WERI-Rb-1 (cell line): ENCODE data around the gene SULT1C4.

Experiments
- DNase-seq: peaks from one replicate; pipeline ENCODE4 v3.0.0-alpha.2; 2020
- H3K27ac ChIP-seq: fragments of 250-450 bp; sonication (Bioruptor Pico); 2 replicates; pipeline ENCODE4 v1.5.1; 2020; ENCODE audit warnings: mild to moderate bottlenecking, moderate library complexity
- H3K27me3 ChIP-seq: fragments of 250-450 bp; sonication (Bioruptor Pico); 2 replicates; pipeline ENCODE4 v1.5.1; 2021; ENCODE audit warnings: mild to moderate bottlenecking, low read depth, moderate library complexity; ENCODE audit not compliant: insufficient read depth, severe bottlenecking
- H3K36me3 ChIP-seq: fragments of 250-450 bp; sonication (Bioruptor Pico); 2 replicates; pipeline ENCODE4 v1.5.1; 2020; ENCODE audit warnings: mild to moderate bottlenecking, moderate library complexity
- H3K4me3 ChIP-seq: 2 replicates; pipeline ENCODE4 v1.5.1; 2011; ENCODE audit warnings: low read depth, mild to moderate bottlenecking, control low read depth, low read length
- H3K9me3 ChIP-seq: fragments of 250-450 bp; sonication (Bioruptor Pico); 2 replicates; pipeline ENCODE4 v1.5.1; 2021; ENCODE audit warnings: mild to moderate bottlenecking, moderate library complexity; ENCODE audit not compliant: severe bottlenecking
- CTCF ChIP-seq: IDR thresholded peaks from 2 replicates; pipeline ENCODE4 v1.5.1; 2011; ENCODE audit warnings: low read depth, mild to moderate bottlenecking, control low read depth, inconsistent platforms, low read length

SULT1C4 gene

GRCh38 chr2:108377815-108378630 is at the start of gene SULT1C4:
Gene SULT1C4, plus strand, starts transcription at chr2:108377954. Its CDS starts 384 bp downstream, at chr2:108378338.
- Histone ChIP-seq H3K27ac (peak within 1 kb of the TSS; percentile 29; the same call in 1 of the 2 replicates), H3K9me3 (no peaks in the 10 kb centered on the region), H3K27me3 (no peaks in the 10 kb centered on the region), H3K36me3 (no peaks in the 10 kb centered on the region), H3K4me3 (peak within 1 kb of the TSS; percentile 14)
- no peak for TF ChIP-seq CTCF
- DNase-seq = peak; percentile 29

GRCh38 chr2:108329771-108330170 is 48.0 kb upstream of the SULT1C4 start:
- Histone ChIP-seq H3K27me3 (peaks cover 58% of the 10 kb centered on the region), H3K27ac (no peak overlapping the region), H3K36me3 (no peaks in the 10 kb centered on the region), H3K4me3 (no peak overlapping the region), H3K9me3 (no peaks in the 10 kb centered on the region)
- DNase-seq = no peak
- TF ChIP-seq CTCF = no peak

- no peaks in the 10 kb centered on the region for H3K9me3 ChIP-seq
- no peak overlapping the region for H3K27ac ChIP-seq
- H3K36me3 ChIP-seq = no peaks in the 10 kb centered on the region
- H3K27me3 ChIP-seq = peaks cover 50% of the 10 kb centered on the region
- TF ChIP-seq CTCF = no peak
- DNase-seq = no peak
- no peak overlapping the region for H3K4me3 ChIP-seq
These were observed 46.8 kb upstream of the SULT1C4 start for GRCh38 chr2:108330979-108331378.

GRCh38 chr2:108345951-108346350 is 31.8 kb upstream of the SULT1C4 start:
- no peaks in the 10 kb centered on the region for H3K36me3 ChIP-seq
- H3K27me3 ChIP-seq = peaks cover 56% of the 10 kb centered on the region
- TF ChIP-seq CTCF = no peak
- H3K27ac ChIP-seq = no peak overlapping the region
- no peak overlapping the region for H3K4me3 ChIP-seq
- no peak for DNase-seq
- no peaks in the 10 kb centered on the region for H3K9me3 ChIP-seq

GRCh38 chr2:108346827-108347226 is 30.9 kb upstream of the SULT1C4 start:
- Histone ChIP-seq H3K27me3 (peaks cover 50% of the 10 kb centered on the region), H3K36me3 (no peaks in the 10 kb centered on the region), H3K4me3 (no peak overlapping the region), H3K27ac (no peak overlapping the region), H3K9me3 (no peaks in the 10 kb centered on the region)
- no peak for TF ChIP-seq CTCF
- no peak for DNase-seq
